Fibroblast of lung (primary cell): ENCODE measurements around the gene SLC17A6. TPM values are rescaled to one million over a fixed set of nuclear protein-coding genes. Genes with fewer than 3 reads are reported as not detected.

Experiments
- DNase-seq, 2 donors: peaks; one replicate each; pipeline versions ENCODE4 v3.0.0 to v3.0.0-alpha.2; 2010; ENCODE audit warnings: low read depth in 2 of 2
- H2AFZ ChIP-seq: 2 replicates; pipeline ENCODE4 v1.5.1; 2012; ENCODE audit warnings: low read length, control low read depth, inconsistent platforms
- H3K27ac ChIP-seq: 2 replicates; pipeline ENCODE4 v1.5.1; 2011; ENCODE audit warnings: low read length, control low read depth; ENCODE audit not compliant: insufficient read depth
- H3K27me3 ChIP-seq: 2 replicates; pipeline ENCODE4 v1.5.1; 2011; ENCODE audit warnings: mild to moderate bottlenecking, low read length; ENCODE audit not compliant: control insufficient read depth, insufficient read depth
- H3K36me3 ChIP-seq: 2 replicates; pipeline ENCODE4 v1.5.1; 2011; ENCODE audit warnings: low read length; ENCODE audit not compliant: control insufficient read depth, insufficient read depth
- H3K4me1 ChIP-seq: 2 replicates; pipeline ENCODE4 v1.5.1; 2011; ENCODE audit warnings: low read length; ENCODE audit not compliant: control insufficient read depth, insufficient read depth; ENCODE audit errors: extremely low read depth
- H3K4me2 ChIP-seq: 2 replicates; pipeline ENCODE4 v1.5.1; 2011; ENCODE audit warnings: low read length, control low read depth; ENCODE audit not compliant: insufficient read depth; ENCODE audit errors: extremely low read depth
- H3K4me3 ChIP-seq, 4 experiments: fragments of 200-600 bp in 1 of 4; sonication (generic) in 1 of 4; replicated peaks in 1 of 4; 2 replicates each; pipeline ENCODE4 v1.5.1; 2011 to 2016; ENCODE audit warnings: low read length in 4 of 4, low read depth in 3 of 4, mild to moderate bottlenecking in 3 of 4, control low read depth in 2 of 4, inconsistent platforms in 1 of 4, mixed read lengths in 1 of 4; ENCODE audit not compliant: insufficient read depth in 1 of 4; ENCODE audit errors: control extremely low read depth in 1 of 4
- H3K79me2 ChIP-seq: 2 replicates; pipeline ENCODE4 v1.5.1; 2012; ENCODE audit warnings: mild to moderate bottlenecking, low read length, inconsistent platforms; ENCODE audit not compliant: control insufficient read depth, insufficient read depth
- H3K9ac ChIP-seq: 2 replicates; pipeline ENCODE4 v1.5.1; 2011; ENCODE audit warnings: mild to moderate bottlenecking, low read length, control low read depth; ENCODE audit not compliant: insufficient read depth
- H3K9me3 ChIP-seq: 2 replicates; pipeline ENCODE4 v1.5.1; 2012; ENCODE audit warnings: low read depth, low read length; ENCODE audit not compliant: control insufficient read depth, insufficient read depth
- H4K20me1 ChIP-seq: 2 replicates; pipeline ENCODE4 v1.5.1; 2011; ENCODE audit warnings: low read length; ENCODE audit not compliant: control insufficient read depth, insufficient read depth; ENCODE audit errors: extremely low read depth
- EZH2 ChIP-seq: IDR thresholded peaks from 2 replicates; pipeline ENCODE4 v1.5.1; 2012; ENCODE audit warnings: low read length, control low read depth, mild to moderate bottlenecking; ENCODE audit errors: missing control alignments
- polyA plus RNA-seq, 2 donors: library from polyadenylated mRNA; depleted of rRNA in 1 of 2; stranded (reverse) in 1 of 2; unstranded in 1 of 2; fragments of >200 nt; gene quantifications; 2 replicates each; pipeline ENCODE4 v1.2.1, GENCODE V29; 2011 to 2012; ENCODE audit warnings: missing spikeins in 1 of 2
- total RNA-seq: library from RNA; depleted of rRNA; stranded (reverse); fragments of >200 nt; gene quantifications from 2 replicates; pipeline ENCODE4 v1.2.1, GENCODE V29; 2014
- TF ChIP-seq, protein P1 (sequence below), 2 donors: IDR thresholded peaks in 1 of 2; conservative IDR thresholded peaks in 1 of 2; 1 replicate in 1 of 2; 2 replicates in 1 of 2; pipeline ENCODE4 v1.5.1; 2011 to 2012; ENCODE audit warnings: low read length in 2 of 2, control low read depth in 1 of 2, inconsistent platforms in 1 of 2, low read depth in 1 of 2, mild to moderate bottlenecking in 1 of 2

Gene SLC17A6
- total and polyA plus RNA-seq, 2 donors (not counting 1 experiment from before 2014, with no cell fraction given): not detected

DNA sequence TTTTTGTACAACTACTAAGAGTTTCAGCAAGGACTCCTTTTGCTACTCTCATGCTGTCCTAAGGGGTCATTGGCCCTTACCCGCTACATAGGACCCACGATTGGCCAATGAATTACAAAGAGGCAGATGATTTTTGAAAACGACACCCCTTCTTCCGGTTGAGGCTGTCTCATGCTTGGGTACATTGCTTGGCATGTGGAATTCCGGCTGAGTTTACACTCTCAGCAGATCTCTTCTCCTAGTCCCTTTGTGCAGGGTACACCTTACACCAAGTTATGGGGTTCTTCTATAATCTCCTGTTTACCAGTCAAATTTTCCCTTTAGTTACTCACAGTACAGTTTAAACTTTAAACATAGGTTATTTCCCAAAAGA lies 52.1 kb downstream of the SLC17A6 start:
- Histone ChIP-seq H3K36me3 (no peaks in the 10 kb centered on the region), H3K79me2 (no peaks in the 10 kb centered on the region), H3K4me3 (no peak overlapping the region), H2AFZ (no peak overlapping the region), H3K27me3 (no peaks in the 10 kb centered on the region), H3K4me2 (no peak overlapping the region), H3K4me1 (no peaks in the 10 kb centered on the region), H3K9ac (no peak overlapping the region), H3K27ac (no peak overlapping the region), H4K20me1 (no peaks in the 10 kb centered on the region), H3K9me3 (no peaks in the 10 kb centered on the region)
- DNase-seq: no peak
- no peak for TF ChIP-seq EZH2

DNA sequence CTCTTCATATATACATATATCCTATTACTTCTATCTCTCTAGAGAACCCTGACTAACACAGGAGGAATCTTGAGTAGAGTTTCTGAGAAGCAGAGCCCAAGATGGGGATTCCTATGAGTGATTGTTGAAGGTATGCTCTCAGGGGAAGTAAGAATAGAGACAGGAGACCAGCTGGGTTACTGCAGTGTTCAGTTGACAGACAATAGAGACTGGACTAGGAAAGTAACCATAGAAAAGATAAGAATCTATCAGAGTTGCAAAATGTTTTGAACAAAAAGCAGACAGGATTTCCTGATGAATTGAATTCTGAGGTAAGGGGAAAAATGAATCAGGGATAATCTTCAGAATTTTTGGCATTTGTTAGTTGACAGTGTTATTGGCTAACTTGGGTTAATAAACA lies 54.4 kb downstream of the SLC17A6 start:
- Histone ChIP-seq H4K20me1 (no peaks in the 10 kb centered on the region), H3K27me3 (no peaks in the 10 kb centered on the region), H3K27ac (no peak overlapping the region), H3K4me1 (no peaks in the 10 kb centered on the region), H3K4me3 (no peak overlapping the region), H2AFZ (no peak overlapping the region), H3K9ac (no peak overlapping the region), H3K4me2 (no peak overlapping the region), H3K36me3 (no peaks in the 10 kb centered on the region), H3K79me2 (no peaks in the 10 kb centered on the region), H3K9me3 (no peaks in the 10 kb centered on the region)
- DNase-seq: no peak
- TF ChIP-seq EZH2: no peak
- TF ChIP-seq, protein P1, sequence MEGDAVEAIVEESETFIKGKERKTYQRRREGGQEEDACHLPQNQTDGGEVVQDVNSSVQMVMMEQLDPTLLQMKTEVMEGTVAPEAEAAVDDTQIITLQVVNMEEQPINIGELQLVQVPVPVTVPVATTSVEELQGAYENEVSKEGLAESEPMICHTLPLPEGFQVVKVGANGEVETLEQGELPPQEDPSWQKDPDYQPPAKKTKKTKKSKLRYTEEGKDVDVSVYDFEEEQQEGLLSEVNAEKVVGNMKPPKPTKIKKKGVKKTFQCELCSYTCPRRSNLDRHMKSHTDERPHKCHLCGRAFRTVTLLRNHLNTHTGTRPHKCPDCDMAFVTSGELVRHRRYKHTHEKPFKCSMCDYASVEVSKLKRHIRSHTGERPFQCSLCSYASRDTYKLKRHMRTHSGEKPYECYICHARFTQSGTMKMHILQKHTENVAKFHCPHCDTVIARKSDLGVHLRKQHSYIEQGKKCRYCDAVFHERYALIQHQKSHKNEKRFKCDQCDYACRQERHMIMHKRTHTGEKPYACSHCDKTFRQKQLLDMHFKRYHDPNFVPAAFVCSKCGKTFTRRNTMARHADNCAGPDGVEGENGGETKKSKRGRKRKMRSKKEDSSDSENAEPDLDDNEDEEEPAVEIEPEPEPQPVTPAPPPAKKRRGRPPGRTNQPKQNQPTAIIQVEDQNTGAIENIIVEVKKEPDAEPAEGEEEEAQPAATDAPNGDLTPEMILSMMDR (conservative IDR thresholded peaks at IDR 0.05 in 1 of 2, IDR thresholded peaks at IDR 0.05 in 1 of 2; ENCODE audit: low read depth in 1 of 2, low read length in 2 of 2): no peak

DNA sequence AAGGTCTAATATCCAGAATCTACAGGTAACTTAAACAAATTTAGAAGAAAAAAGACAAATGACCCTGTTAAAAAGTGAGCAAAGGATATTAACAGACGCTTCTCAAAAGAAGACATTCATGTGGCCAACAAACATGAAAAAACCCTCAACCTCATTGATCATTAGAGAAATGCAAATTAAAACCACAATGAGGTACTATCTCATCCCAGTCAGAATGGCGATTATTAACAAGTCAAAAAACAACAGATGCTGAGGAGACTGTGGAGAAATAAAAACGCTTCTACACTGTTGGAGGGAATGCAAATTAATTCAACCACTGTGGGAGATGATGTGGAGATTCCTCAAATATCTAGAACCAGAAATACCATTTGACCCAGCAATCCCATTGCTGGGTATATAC lies 67.2 kb downstream of the SLC17A6 start:
- DNase-seq: no peak
- Histone ChIP-seq H2AFZ (no peak overlapping the region), H3K27me3 (no peaks in the 10 kb centered on the region), H4K20me1 (no peaks in the 10 kb centered on the region), H3K79me2 (no peaks in the 10 kb centered on the region), H3K36me3 (no peaks in the 10 kb centered on the region), H3K4me3 (no peak overlapping the region), H3K4me1 (no peaks in the 10 kb centered on the region), H3K27ac (no peak overlapping the region), H3K9ac (no peak overlapping the region), H3K9me3 (no peaks in the 10 kb centered on the region), H3K4me2 (no peak overlapping the region)
- no peak for TF ChIP-seq EZH2
- TF ChIP-seq, protein P1 (conservative IDR thresholded peaks at IDR 0.05 in 1 of 2, IDR thresholded peaks at IDR 0.05 in 1 of 2; ENCODE audit: low read depth in 1 of 2, low read length in 2 of 2): no peak

DNA sequence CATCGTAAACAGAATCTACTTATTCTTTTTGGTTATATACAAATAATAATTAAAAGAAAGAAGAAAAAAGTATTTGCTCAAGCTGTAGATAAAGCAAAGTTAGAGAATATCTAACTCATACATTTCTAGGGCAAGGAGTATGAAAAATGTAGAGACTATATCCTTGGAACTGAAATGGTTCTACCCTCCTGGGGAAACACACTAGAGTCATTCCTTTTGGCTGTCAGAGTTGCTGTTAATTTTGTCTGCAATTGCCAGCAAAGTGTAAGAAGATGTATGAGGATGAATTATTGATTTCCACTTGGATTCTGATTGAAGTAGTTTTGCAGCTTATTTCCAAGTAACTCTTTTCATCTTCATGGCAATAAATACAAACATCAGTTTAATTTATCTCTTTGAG lies 69.1 kb downstream of the SLC17A6 start:
- Histone ChIP-seq H3K79me2 (no peaks in the 10 kb centered on the region), H3K4me1 (no peaks in the 10 kb centered on the region), H2AFZ (no peak overlapping the region), H3K4me3 (no peak overlapping the region), H3K27me3 (no peaks in the 10 kb centered on the region), H3K9ac (no peak overlapping the region), H3K27ac (no peak overlapping the region), H3K9me3 (no peaks in the 10 kb centered on the region), H3K4me2 (no peak overlapping the region), H4K20me1 (no peaks in the 10 kb centered on the region), H3K36me3 (no peaks in the 10 kb centered on the region)
- DNase-seq: no peak
- TF ChIP-seq, protein P1 (conservative IDR thresholded peaks at IDR 0.05 in 1 of 2, IDR thresholded peaks at IDR 0.05 in 1 of 2; ENCODE audit: low read depth in 1 of 2, low read length in 2 of 2): no peak
- TF ChIP-seq EZH2: no peak
